Activated gamma-delta T cell treated with Interleukin-2 at 50 U/mL for 16 hours (primary cell): ENCODE data around the gene KRT13.
"Not testable (repeated sequence)": the region's sequence is repeated elsewhere in the genome, so short reads cannot be mapped to it uniquely, and the experiment has no call there.

ENCODE experiments used
- DNase-seq: peaks from one replicate; pipeline ENCODE4 v3.0.0-alpha.2; 2020

Gene KRT13

GRCh38 chr17:41505007-41505808 lies at the start of gene KRT13:
KRT13 (minus strand) TSS chr17:41505612; CDS start chr17:41505550, 62 bp downstream.
- DNase-seq: no peak

GRCh38 chr17:41553987-41554680 lies 48.7 kb upstream of the KRT13 start:
- no peak for DNase-seq

GRCh38 chr17:41553176-41553575 lies 47.8 kb upstream of the KRT13 start:
- no peak for DNase-seq

- no peak for DNase-seq
Measured at GRCh38 chr17:41552455-41552854, 47.0 kb upstream of the KRT13 start.

- DNase-seq: no peak
Measured at GRCh38 chr17:41551365-41551764, 46.0 kb upstream of the KRT13 start.

GRCh38 chr17:41549596-41550039 lies 44.2 kb upstream of the KRT13 start:
- no peak for DNase-seq

GRCh38 chr17:41548844-41549595 lies 43.6 kb upstream of the KRT13 start:
- DNase-seq: peak; percentile 79

- peak; percentile 14 for DNase-seq
Measured at GRCh38 chr17:41547921-41548843, 42.8 kb upstream of the KRT13 start.

GRCh38 chr17:41547378-41547841 lies 42.0 kb upstream of the KRT13 start:
- no peak for DNase-seq

GRCh38 chr17:41546819-41547218 lies 41.4 kb upstream of the KRT13 start:
- DNase-seq: no peak

GRCh38 chr17:41545829-41546410 lies 40.5 kb upstream of the KRT13 start:
- no peak for DNase-seq

GRCh38 chr17:41544935-41545334 lies 39.5 kb upstream of the KRT13 start:
- DNase-seq: no peak

- no peak for DNase-seq
Measured at GRCh38 chr17:41544491-41544892, 39.1 kb upstream of the KRT13 start.

GRCh38 chr17:41542786-41543185 lies 37.4 kb upstream of the KRT13 start:
- DNase-seq: not testable (repeated sequence)

GRCh38 chr17:41542357-41542756 lies 36.9 kb upstream of the KRT13 start:
- DNase-seq: no peak

- DNase-seq: no peak
Measured at GRCh38 chr17:41540921-41541625, 35.7 kb upstream of the KRT13 start.

GRCh38 chr17:41539979-41540701 lies 34.7 kb upstream of the KRT13 start:
- no peak for DNase-seq

GRCh38 chr17:41539071-41539492 lies 33.7 kb upstream of the KRT13 start:
- DNase-seq: no peak

- DNase-seq: no peak
Measured at GRCh38 chr17:41538565-41538991, 33.2 kb upstream of the KRT13 start.

GRCh38 chr17:41537990-41538389 lies 32.6 kb upstream of the KRT13 start:
- no peak for DNase-seq
